Gastroesophageal sphincter (tissue), 4 donors: Measurements from ENCODE around the gene CBR1. TPM values are rescaled to one million over a fixed set of nuclear protein-coding genes. Genes with fewer than 3 reads are reported as not detected.

Experiments
- ATAC-seq: fragments of 150-250 bp; one replicate; pipeline ENCODE4 v1.9.1; 2016; ENCODE audit warnings: mild to moderate bottlenecking, moderate library complexity
- H3K27ac ChIP-seq, 4 donors: fragments of 200-600 bp; sonication (generic) in 3 of 4; 1 replicate in 3 of 4; 2 replicates in 1 of 4; pipeline ENCODE4 v1.5.1; 2016 to 2019
- H3K27me3 ChIP-seq: fragments of 200-600 bp; sonication (generic); one replicate; pipeline ENCODE4 v1.5.1; 2019
- H3K36me3 ChIP-seq, 2 donors: fragments of 200-600 bp; sonication (generic); one replicate each; pipeline ENCODE4 v1.5.1; 2019; ENCODE audit warnings: control low read depth in 1 of 2
- H3K4me1 ChIP-seq, 3 donors: fragments of 200-600 bp; sonication (generic); 1 replicate in 2 of 3; 2 replicates in 1 of 3; pipeline ENCODE4 v1.5.1; 2016 to 2019; ENCODE audit warnings: control low read depth in 2 of 3
- H3K4me3 ChIP-seq, 2 donors: fragments of 200-600 bp; sonication (generic); one replicate each; pipeline ENCODE4 v1.5.1; 2019; ENCODE audit warnings: mild to moderate bottlenecking in 1 of 2, moderate library complexity in 1 of 2
- H3K9me3 ChIP-seq, 3 donors: fragments of 200-600 bp; sonication (generic); one replicate each; pipeline ENCODE4 v1.5.1; 2017 to 2019; ENCODE audit warnings: control low read depth in 2 of 3
- CTCF ChIP-seq, 4 experiments: fragments of 200-600 bp in 2 of 4; fragments of 450-650 bp in 2 of 4; sonication (generic) in 1 of 4; IDR thresholded peaks; one replicate each; pipeline ENCODE4 v1.5.1; 2017 to 2019; ENCODE audit warnings: antibody characterized with exemption in 4 of 4, mild to moderate bottlenecking in 2 of 4, moderate library complexity in 2 of 4
- EP300 ChIP-seq: sonication (generic); formaldehyde crosslinking; IDR thresholded peaks from one replicate; pipeline ENCODE4 v1.6.1; 2017; ENCODE audit warnings: antibody characterized with exemption, mild to moderate bottlenecking
- POLR2A ChIP-seq, 2 donors: fragments of 450-650 bp; IDR thresholded peaks; one replicate each; pipeline ENCODE4 v1.6.1; 2017; ENCODE audit warnings: antibody characterized with exemption in 2 of 2, mild to moderate bottlenecking in 2 of 2, moderate library complexity in 1 of 2
- POLR2AphosphoS5 ChIP-seq: sonication (generic); formaldehyde crosslinking; IDR thresholded peaks from one replicate; pipeline ENCODE4 v1.6.1; 2017; ENCODE audit warnings: antibody characterized with exemption
- WGBS, 2 donors: methylation state at CpG; one replicate each; pipeline ENCODE4 v1.1.5; 2018; ENCODE audit warnings: low coverage in 1 of 2; 5-methylcytosine and 5-hydroxymethylcytosine counted together
- total RNA-seq, 4 donors: library from RNA; depleted of rRNA; stranded (reverse); fragments of >200 nt; gene quantifications; one replicate each; pipeline ENCODE4 v1.1.0, GENCODE V29; 2016

The CBR1 gene
- total RNA-seq, 4 donors from 2014 or later = 65.6 to 192 (median 138) TPM

- no peak for ATAC-seq
- H3K27ac ChIP-seq = no peak overlapping the region
- TF ChIP-seq POLR2AphosphoS5 (no peak), EP300 (no peak)
- H3K36me3 ChIP-seq = no peaks in the 10 kb centered on the region
- H3K4me3 ChIP-seq = no peak overlapping the region
- H3K9me3 ChIP-seq = no peaks in the 10 kb centered on the region
- WGBS, 2 donors = 92 to 95% methylated on average over 9 to 10 of the region's 10 CpGs
- peaks cover 7% of the 10 kb centered on the region for H3K27me3 ChIP-seq
- peaks cover 0 to 20% (median 4%) of the 10 kb centered on the region in 3 donors for H3K4me1 ChIP-seq
These were observed 40.0 kb downstream of the CBR1 start for GRCh38 chr21:36109868-36110267.

DNA sequence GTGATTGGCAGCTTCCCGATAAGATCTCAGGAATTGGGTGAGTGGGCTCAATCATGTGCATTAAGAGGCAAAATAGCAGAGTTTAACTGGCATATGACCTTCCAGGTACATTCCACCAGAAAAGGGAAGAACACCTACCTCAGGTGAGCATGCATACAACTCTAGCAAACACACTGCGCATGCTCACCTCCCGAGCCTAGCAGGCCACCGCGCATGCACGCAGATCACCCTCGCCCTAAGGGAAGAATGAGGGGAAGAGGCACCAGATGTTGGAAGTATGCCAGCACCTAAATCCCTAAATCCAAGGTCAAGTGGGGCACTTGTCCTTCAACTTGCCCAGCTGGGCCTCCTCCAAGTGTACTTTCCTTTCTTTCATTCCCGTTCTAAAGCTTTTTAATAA is 41.4 kb downstream of the CBR1 start:
- no peak for TF ChIP-seq EP300
- no peak for TF ChIP-seq POLR2A (IDR thresholded peaks at IDR 0.05)
- no peak for TF ChIP-seq POLR2AphosphoS5
- no peak for TF ChIP-seq CTCF (IDR thresholded peaks at IDR 0.05)
- H3K27me3 ChIP-seq = no peaks in the 10 kb centered on the region
- 57 to 81% methylated on average over 2 to 8 of the region's 8 CpGs for WGBS, 2 donors
- peaks cover 0 to 17% (median 4%) of the 10 kb centered on the region in 3 donors for H3K4me1 ChIP-seq
- H3K9me3 ChIP-seq = no peaks in the 10 kb centered on the region
- ATAC-seq = no peak
- no peak overlapping the region for H3K4me3 ChIP-seq
- no peaks in the 10 kb centered on the region for H3K36me3 ChIP-seq
- H3K27ac ChIP-seq = no peak overlapping the region

- no peak for TF ChIP-seq EP300
- no peak for TF ChIP-seq POLR2A (IDR thresholded peaks at IDR 0.05)
- TF ChIP-seq CTCF (IDR thresholded peaks at IDR 0.05) = no peak
- no peak for TF ChIP-seq POLR2AphosphoS5
- H3K4me1 ChIP-seq = peaks cover 0 to 17% (median 4%) of the 10 kb centered on the region in 3 donors
- no peak for ATAC-seq
- WGBS, 2 donors = 62 to 75% methylated on average over 6 to 11 of the region's 17 CpGs
- H3K9me3 ChIP-seq = no peaks in the 10 kb centered on the region
- no peaks in the 10 kb centered on the region for H3K27me3 ChIP-seq
- no peak overlapping the region for H3K27ac ChIP-seq
- H3K4me3 ChIP-seq = no peak overlapping the region
- no peaks in the 10 kb centered on the region for H3K36me3 ChIP-seq
These were observed 44.0 kb downstream of the CBR1 start for GRCh38 chr21:36113647-36114428.

DNA sequence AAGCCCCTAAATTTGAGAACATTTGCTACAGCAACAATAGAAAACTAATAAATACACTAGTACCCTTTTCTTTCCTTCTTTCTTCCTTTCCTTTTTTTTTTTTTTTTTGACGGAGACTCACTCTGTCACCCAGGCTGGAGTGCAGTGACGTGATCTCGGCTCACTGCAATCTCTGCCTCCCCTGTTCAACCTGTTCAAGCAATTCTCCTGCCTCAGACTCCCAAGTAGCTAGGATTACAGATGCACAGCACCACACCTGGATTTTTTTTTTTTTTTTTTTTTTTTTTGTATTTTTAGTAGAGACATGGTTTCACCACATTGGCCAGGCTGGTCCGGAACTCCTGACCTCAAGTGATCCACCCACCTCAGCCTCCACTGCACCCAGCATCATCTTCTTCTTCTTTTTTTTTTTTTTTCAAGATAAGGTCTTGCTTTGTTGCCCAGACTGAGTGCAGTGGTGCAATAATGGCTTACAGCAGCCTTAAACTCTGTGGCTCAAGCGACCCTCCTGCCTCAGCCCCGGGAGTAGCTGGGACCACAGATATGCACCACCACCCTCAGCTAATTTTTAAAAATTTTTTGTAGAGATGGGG is 45.4 kb downstream of the CBR1 start:
- no peak for ATAC-seq
- Histone ChIP-seq H3K27me3 (no peaks in the 10 kb centered on the region), H3K9me3 (no peaks in the 10 kb centered on the region), H3K27ac (no peak overlapping the region), H3K36me3 (no peaks in the 10 kb centered on the region), H3K4me1 (peaks cover 0 to 17% (median 4%) of the 10 kb centered on the region in 3 donors), H3K4me3 (no peak overlapping the region)
- no peak for TF ChIP-seq CTCF (IDR thresholded peaks at IDR 0.05)
- TF ChIP-seq POLR2A (IDR thresholded peaks at IDR 0.05) = no peak
- 96% methylated on average over 6 of the region's 6 CpGs; no CpG with 5 or more reads in 1 of the 2 donors for WGBS, 2 donors

- Histone ChIP-seq H3K27me3 (no peaks in the 10 kb centered on the region), H3K9me3 (no peaks in the 10 kb centered on the region), H3K27ac (no peak overlapping the region), H3K4me3 (no peak overlapping the region), H3K4me1 (peaks cover 0 to 15% (median 4%) of the 10 kb centered on the region in 3 donors), H3K36me3 (no peaks in the 10 kb centered on the region)
- TF ChIP-seq CTCF (IDR thresholded peaks at IDR 0.05) (no peak), POLR2AphosphoS5 (no peak), POLR2A (IDR thresholded peaks at IDR 0.05) (no peak), EP300 (no peak)
- ATAC-seq = no peak
- 60 to 61% methylated on average over 1 to 2 of the region's 2 CpGs for WGBS, 2 donors
These were observed 47.5 kb downstream of the CBR1 start for GRCh38 chr21:36117286-36117741.
